GM21381 (cell line): ENCODE measurements around the gene AGFG1.
A peak's percentile ranks its signal among the peaks of the same experiment; 100 is the strongest.

Source experiments
- ATAC-seq: cut with Tn5 transposase; IDR thresholded peaks from one replicate; pipeline ENCODE4 v1.9.1; 2021; ENCODE audit warnings: mild to moderate bottlenecking, moderate library complexity; ENCODE audit not compliant: unreplicated experiment

The AGFG1 gene

GRCh38 chr2:227602358-227602757 is 130.4 kb downstream of the AGFG1 start:
- no peak for ATAC-seq

DNA sequence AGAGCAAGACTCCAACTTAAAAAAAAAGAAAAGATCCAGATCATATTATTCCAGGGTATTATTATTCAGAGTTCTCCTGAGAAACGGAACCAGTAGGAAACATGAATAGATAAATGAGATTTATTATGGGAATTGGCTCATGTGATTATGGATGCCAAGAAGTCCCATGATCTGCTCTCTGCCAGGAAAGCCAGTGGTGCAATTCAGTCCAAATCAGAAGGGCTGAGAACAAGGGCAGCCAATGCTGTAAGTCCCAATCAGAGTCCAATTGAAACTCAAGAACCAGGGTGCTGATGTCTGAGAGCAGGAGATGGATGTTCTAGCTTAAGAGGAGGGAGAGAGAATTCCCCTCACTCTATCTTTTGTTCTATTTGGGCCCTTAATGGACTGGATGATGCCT is 134.5 kb downstream of the AGFG1 start:
- no peak for ATAC-seq

DNA sequence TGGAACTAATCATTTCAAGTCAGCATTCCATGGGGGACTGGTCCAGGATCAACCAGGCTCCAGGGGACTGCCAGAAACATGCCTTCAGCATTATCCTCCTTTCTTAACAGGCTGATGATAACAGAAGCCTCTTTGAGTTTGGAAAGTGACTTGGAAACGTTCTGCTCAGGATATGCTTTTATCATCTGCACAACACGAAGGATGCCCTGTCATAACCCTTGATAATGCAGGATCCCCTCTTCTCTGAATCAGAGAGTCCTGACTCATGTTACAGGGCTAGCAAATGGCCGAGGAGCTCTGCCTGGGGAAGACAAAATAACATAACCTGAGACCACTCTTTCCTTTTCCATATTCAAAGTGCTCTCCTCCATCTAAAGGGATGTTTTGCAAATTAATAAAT is 136.0 kb downstream of the AGFG1 start:
- no peak for ATAC-seq

DNA sequence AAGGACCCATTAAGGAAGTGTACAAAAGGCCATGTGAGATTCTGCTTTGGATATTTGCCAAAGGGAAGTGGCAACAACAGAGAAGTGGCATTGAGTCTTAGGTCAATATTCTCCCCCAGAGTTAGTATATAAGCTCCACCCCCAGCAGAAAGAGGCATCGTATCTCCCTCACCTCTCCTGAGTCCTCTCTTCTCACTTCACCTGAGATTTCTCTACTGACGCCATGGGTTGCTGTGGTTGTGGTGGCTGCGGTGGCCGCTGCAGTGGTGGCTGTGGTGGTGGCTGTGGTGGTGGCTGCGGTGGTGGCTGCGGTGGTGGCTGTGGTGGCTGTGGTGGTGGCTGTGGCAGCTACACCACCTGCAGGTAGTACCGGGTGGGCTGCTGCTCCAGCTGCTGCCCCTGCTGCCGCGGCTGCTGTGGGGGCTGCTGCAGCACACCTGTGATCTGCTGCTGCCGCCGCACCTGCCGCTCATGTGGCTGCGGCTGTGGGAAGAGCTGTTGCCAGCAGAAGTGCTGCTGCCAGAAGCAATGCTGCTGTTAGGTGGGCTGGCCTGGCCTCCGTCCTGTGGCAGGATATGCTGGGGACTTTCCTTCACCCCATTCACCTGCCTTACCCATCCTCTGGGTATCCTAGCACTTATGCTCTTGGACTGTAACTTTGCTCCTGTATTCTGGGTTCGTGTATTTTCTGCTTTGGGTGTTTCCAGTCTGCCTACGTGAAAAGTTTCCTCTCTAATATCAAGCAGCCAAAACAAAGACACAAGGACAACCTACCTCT is 136.8 kb downstream of the AGFG1 start:
- ATAC-seq: peak; percentile 58

DNA sequence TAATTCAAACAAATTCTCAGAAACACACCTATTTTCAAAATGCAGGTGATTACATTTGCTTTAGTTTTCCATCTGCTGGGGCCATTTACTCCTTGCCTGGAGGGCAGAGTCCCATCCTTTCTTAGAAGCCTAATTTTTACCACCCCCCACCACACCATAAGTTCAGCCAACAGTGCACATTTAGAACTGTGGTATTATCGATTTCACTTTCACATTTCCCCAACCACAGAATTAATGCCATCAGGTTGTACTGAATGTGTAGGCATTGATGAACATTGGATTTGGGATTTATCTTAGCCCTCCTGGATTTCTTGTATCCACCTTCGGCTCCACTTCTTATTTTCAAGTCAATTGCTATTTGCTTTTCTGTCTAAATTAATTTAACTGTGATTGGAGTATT is 138.2 kb downstream of the AGFG1 start:
- no peak for ATAC-seq
